Upper lobe of right lung (tissue), 1 donor: Measurements from ENCODE around the gene ACP4. TPM values are rescaled to one million over a fixed set of nuclear protein-coding genes. Genes with fewer than 3 reads are reported as not detected.
A peak's percentile ranks its signal among the peaks of the same experiment; 100 is the strongest.

ENCODE experiments used
- ATAC-seq: fragments of 200-7000 bp; cut with Tn5 transposase; one replicate; pipeline ENCODE4 v1.9.1; 2020; ENCODE audit warnings: mild to moderate bottlenecking, moderate library complexity
- DNase-seq: peaks from one replicate; pipeline ENCODE4 v3.0.0-alpha.2; 2020
- H3K27ac ChIP-seq: fragments of 200-600 bp; one replicate; pipeline ENCODE4 v1.8.0; 2022
- H3K27me3 ChIP-seq: fragments of 200-600 bp; one replicate; pipeline ENCODE4 v1.8.0; 2022; ENCODE audit warnings: mild to moderate bottlenecking
- H3K36me3 ChIP-seq: fragments of 200-600 bp; one replicate; pipeline ENCODE4 v1.8.0; 2022
- H3K4me1 ChIP-seq: fragments of 200-600 bp; one replicate; pipeline ENCODE4 v1.8.0; 2022
- H3K4me3 ChIP-seq: fragments of 200-600 bp; one replicate; pipeline ENCODE4 v1.8.0; 2022; ENCODE audit warnings: mild to moderate bottlenecking
- H3K9me3 ChIP-seq: fragments of 200-600 bp; one replicate; pipeline ENCODE4 v1.8.0; 2022
- CTCF ChIP-seq: fragments of 200-600 bp; IDR thresholded peaks from one replicate; pipeline ENCODE4 v1.8.0; 2022; ENCODE audit warnings: antibody characterized with exemption
- intact Hi-C: fragments of 100-400 bp; cut with DNase I; formaldehyde crosslinking; loops from one replicate; pipeline ENCODE4 v1.11.0; 2022
- total RNA-seq: library from RNA; stranded (reverse); fragmentation: NEBNext Ultra II Directional; extraction: Animal tissue kit (Norgen Biotek cat#: 25700); gene quantifications from one replicate; pipeline ENCODE4 v1.2.1, GENCODE V29; 2021
- donor health status: DM: no; HTN: yes; CAD: no; lungs with severe emphysema.

The ACP4 gene
- total RNA-seq, 1 donor from 2014 or later: not detected

DNA sequence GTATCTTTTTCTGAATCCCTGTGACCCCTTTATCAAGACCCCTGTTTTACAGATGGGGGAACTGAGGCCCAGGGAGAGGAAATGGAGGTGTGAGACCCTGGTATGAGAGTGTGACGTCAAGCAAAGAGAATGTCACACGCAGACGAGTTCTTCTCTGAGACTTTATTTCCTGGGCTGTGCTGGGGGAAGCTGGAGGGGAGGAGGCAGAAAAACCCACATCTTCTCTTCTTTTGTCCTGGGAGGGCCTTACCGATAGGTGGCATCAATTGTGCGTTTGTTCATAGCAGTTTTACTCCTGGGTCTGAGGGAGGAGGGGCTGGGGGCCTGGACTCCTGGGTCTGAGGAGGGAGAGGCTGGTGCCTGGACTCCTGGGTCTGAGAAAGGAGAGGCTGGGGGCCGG, 48.0 kb downstream of the ACP4 start:
- no peak for DNase-seq
- peaks cover 21% of the 10 kb centered on the region for H3K27me3 ChIP-seq
- ATAC-seq: no peak
- H3K4me1 ChIP-seq: peaks cover 5% of the 10 kb centered on the region
- TF ChIP-seq CTCF: no peak
- H3K27ac ChIP-seq: no peak overlapping the region
- intact Hi-C loops: no loop called here
- no peaks in the 10 kb centered on the region for H3K36me3 ChIP-seq
- H3K9me3 ChIP-seq: no peaks in the 10 kb centered on the region
- no peak overlapping the region for H3K4me3 ChIP-seq

DNA sequence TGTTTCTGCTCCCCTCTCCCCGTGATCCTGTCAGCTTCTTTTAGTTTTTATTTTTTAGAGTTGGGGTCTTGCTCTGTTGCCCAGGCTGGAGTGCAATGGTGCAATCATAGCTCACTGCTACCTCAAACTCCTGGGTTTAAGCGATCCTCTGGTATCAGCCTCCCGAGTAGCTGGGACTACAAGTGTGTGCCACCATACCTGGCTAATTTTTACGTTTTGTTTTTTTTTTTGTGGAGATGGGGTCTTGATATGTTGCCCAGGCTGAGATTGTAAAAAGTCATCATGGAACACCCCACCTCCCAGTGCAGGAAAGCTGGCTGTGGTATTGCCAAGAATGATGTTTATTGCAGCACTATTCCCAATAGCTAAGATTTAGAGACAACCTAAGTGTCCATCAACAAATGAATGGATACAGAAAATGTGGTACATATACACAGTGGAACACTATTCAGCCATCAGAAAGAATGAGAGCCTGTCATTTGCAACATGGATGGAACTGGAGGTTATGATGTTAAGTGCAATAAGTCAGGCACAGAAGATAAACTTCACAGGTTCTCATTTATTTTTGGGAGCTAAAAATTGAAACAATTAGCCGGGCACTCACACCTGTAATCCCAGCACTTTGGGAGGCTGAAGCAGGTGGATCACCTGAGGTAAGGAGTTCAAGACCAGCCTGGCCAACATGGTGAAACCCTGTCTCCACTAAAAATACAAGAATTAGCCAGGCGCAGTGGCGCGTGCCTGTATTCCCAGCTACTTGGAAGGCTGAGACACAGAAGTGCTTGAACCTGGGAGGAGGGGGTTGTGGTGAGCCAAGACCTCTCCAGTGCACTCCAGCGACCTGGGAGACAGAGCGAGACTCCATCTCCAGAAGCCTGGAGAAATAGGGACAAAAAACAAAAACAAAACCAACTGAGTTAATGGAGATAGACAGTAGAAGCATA, 49.8 kb downstream of the ACP4 start:
- Histone ChIP-seq H3K4me1 (peaks cover 5% of the 10 kb centered on the region), H3K9me3 (no peaks in the 10 kb centered on the region), H3K36me3 (no peaks in the 10 kb centered on the region), H3K27ac (no peak overlapping the region), H3K4me3 (no peak overlapping the region), H3K27me3 (peaks cover 13% of the 10 kb centered on the region)
- TF ChIP-seq CTCF: no peak
- intact Hi-C loops: no loop called here
- DNase-seq (peak; percentile 35), ATAC-seq (no peak)

DNA sequence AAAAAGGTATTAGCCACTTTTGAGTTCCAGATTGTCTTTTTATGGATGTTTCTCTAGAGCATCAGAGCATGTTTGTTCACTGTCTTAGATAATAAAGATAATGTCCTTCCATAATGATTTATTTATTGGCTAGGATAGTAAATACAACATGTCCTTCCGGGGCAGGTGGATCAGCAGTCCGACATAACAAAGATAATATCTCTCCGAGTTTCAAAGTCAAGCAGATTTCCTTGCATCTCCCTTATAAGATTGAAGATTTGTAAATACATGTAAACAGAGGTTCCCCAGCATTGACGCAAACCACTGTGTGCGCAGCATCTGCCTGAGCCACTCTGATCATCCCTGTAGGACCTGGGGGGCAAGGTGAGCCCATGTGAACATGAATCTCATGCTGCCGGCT, 51.9 kb downstream of the ACP4 start:
- H3K4me1 ChIP-seq: no peaks in the 10 kb centered on the region
- H3K36me3 ChIP-seq: no peaks in the 10 kb centered on the region
- ATAC-seq (no peak), DNase-seq (no peak)
- TF ChIP-seq CTCF: no peak
- H3K27ac ChIP-seq: no peak overlapping the region
- intact Hi-C loops: no loop called here
- H3K9me3 ChIP-seq: no peaks in the 10 kb centered on the region
- no peak overlapping the region for H3K4me3 ChIP-seq
- H3K27me3 ChIP-seq: no peaks in the 10 kb centered on the region

DNA sequence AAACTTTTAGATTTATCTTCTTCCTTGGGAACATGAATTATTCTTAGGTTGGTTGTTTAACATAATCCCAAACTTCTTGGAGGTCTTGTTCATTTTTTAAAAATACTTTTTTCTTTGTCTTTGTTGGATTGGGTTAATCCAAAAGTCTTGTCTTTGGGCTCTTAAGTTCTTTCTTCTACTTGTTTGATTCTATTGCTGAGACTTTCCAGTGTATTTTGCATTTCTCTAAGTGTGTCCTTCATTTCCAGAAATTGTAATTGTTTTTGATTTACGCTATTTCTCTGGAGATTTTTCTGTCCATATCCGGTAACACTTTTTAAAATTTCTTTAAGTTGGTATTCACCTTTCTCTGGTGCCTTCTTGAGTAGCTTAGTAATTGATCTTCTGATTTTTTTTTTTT, 53.0 kb downstream of the ACP4 start:
- TF ChIP-seq CTCF: no peak
- Histone ChIP-seq H3K27ac (no peak overlapping the region), H3K27me3 (no peaks in the 10 kb centered on the region), H3K4me1 (no peaks in the 10 kb centered on the region), H3K36me3 (no peaks in the 10 kb centered on the region), H3K4me3 (no peak overlapping the region), H3K9me3 (no peaks in the 10 kb centered on the region)
- DNase-seq (no peak), ATAC-seq (no peak)
- intact Hi-C loops: no loop called here

DNA sequence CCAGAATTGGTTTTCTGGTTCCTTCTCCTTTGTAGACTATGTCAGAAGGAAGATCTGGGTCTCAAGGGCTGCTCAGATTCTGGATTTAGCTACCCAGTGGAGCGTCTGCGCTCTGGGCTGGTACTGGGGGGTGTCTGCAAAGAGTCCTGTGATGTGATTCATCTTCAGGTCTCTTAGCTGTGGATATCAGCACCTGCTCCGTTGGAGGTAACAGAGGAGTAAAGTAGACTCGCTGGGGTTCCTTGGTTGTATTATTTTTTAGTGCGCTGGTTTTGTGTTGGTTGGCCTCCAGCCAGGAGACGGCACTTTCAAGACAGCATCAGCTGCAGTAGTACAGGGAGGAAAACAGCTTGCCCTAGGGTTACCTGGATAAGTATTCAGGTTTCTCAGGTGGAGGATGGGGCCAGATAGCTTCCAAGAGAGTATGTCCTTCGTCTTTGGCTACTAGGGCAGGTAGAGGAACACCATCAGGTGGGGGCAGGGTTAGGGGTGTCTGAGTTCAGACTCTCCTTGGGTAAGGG, 53.5 kb downstream of the ACP4 start:
- H3K27me3 ChIP-seq: no peaks in the 10 kb centered on the region
- no peak overlapping the region for H3K4me3 ChIP-seq
- DNase-seq (no peak), ATAC-seq (no peak)
- TF ChIP-seq CTCF: no peak
- H3K27ac ChIP-seq: no peak overlapping the region
- no peaks in the 10 kb centered on the region for H3K4me1 ChIP-seq
- intact Hi-C loops: no loop called here
- H3K36me3 ChIP-seq: no peaks in the 10 kb centered on the region
- H3K9me3 ChIP-seq: no peaks in the 10 kb centered on the region
